ENCODE data around the gene ZNF17.

DNA sequence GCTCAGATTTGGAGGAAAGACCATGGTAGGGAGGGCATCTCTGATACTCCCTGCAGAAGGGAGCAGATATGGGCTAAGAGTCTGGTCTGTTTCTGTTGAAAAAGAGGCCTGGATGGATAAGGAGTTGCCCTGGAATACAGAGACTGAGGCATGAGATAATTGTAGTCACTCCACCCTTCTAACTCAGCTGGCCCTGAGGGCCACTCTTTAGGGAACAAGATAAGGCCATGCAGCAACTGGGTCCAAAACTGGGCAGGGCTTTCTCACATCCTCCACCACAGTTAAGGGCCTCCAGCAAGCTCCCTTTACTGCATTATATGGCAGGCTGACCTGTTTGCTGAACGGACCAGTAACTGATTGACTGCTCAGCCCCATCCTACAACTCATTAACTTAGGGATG, 25.5 kb downstream of the ZNF17 start:
- TF ChIP-seq CTCF (IDR thresholded peaks at IDR 0.05) (no peak), POLR2A (IDR thresholded peaks at IDR 0.05) (no peak)
